ENCODE measurements around the gene EMILIN2.

Gene EMILIN2

DNA sequence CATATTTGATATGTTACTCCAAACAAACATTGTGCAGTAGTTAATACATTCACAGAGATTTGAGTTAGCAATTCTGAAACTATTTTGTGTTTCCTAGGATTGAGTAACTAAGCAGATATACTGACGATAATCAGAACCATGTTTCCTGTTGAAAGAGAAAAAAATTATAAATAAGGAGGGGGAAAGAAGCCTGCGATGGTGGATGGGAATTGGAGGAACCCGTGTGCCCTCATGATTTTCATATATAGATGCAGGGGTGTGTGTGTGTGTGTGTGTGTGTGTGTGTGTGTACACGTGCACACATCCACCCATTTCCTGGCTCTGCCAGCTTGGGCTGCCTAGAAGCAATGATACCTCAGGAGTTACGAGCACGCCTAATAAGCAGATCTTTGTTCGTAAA lies 109.2 kb downstream of the EMILIN2 start:
- peak; percentile 72 for DNase-seq (ENCODE audit: low read depth)

DNA sequence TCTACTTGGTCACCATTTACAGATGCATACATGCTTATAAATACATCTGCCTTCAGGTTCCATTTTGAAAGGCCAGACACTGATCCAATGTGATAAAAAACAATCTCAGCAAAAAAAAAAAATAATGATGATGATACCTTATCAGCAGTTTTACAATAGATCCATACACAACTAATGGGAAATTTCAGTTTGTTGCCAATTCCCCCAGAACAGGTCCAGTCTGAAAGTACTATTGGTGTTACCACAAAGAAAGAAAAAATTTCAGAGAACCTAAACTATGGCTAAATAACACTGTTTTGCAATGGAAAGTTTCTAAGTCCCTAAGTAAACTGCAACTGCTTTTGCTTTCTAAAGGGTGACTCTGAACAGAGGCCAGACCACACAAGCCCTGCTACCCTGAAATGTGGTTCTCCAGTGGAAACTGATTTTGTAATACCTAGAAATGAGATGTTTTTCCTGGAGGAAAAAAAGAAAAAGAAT lies 112.1 kb downstream of the EMILIN2 start:
- peak; percentile 93 for DNase-seq (ENCODE audit: low read depth)

DNA sequence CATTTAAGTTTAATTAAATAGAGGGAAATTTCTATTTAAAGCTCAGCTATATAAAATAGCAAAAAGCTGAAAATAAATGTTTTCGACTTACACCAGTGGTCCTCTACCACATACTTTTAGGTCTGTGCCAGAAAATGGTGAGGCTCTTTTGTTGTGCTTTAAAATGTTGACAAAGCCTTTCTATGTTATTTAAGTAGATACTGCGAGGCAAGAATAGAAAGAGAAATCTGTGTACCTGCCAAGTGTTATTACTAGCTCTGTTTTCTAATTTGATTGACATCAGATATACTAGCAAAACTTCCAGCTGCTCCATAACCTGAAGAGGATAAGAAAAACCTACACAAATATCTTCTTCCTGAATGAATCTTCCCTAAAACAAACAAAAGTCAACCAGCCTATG lies 112.5 kb downstream of the EMILIN2 start:
- DNase-seq (ENCODE audit: low read depth), result no peak

DNA sequence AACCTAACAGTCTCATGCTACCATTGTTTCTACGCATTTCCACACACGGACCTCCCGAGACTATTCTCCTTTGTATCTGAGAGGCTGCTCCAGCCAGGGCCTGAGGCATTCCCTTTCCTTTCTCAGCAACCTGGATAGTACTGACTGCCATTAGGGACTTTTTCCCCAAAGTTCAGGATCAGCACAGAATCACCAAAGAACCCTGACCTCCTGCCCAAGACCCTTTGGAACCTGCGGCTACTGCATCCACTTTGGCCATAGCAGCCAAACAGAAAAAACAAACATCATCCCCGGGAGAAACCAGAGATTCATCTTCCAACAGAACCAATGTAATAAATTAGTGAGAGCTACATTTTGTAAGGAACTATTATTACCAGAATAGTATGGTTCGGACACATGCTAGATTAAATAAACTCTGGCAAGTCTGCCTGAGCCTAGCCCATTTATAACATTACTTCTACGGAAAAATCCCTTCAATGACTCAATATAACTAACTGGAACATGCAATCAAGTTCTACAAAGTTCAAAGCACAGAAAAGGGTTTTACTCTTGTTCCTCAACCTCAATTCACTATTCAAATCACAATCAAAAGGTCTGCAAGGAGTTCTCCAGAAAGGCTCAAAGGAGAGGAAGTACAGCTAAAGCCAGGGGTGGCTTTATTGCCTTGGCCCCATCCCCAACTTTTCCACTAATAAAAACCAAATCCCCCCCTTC lies 114.3 kb downstream of the EMILIN2 start:
- DNase-seq (ENCODE audit: low read depth), result peak; percentile 32

DNA sequence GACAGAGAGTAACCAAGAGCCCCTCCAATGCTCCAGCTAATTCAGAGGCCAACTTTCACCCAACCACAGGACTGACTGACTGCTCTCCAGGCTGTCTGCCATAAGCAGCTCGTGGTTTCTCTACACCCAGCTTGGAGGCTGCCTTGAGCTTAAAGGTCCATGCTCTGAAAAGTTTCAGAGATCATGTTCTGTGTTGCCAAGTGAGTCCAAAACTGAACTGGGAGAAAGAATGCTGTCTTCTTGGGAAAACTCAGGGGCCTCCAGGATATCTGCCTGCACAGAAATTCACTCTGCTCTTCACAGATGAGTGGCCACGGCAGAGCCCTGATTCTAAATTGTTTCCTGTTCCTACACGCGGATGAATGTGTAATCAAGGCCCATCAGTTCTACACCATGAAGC lies 115.0 kb downstream of the EMILIN2 start:
- peak; percentile 68 for DNase-seq (ENCODE audit: low read depth)

DNA sequence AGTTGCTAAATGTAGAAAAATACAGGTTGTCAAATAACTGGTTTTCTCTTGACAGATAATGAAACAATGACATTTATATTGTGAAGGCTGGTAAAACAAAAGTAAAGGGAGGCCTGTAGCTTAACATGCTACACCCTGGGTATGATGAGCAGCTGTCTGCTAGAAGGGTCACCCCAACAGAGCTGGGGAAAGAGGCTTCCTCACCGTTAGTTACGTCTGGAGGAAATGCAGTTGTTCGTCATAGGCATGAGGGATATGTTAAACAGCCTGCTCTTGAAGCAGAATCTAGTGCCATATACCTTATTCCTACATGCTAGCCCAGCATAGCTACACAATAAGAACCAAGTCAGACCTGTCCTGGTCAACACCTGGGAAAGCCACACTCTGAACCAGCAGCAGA lies 116.2 kb downstream of the EMILIN2 start:
- no peak for DNase-seq (ENCODE audit: low read depth)

DNA sequence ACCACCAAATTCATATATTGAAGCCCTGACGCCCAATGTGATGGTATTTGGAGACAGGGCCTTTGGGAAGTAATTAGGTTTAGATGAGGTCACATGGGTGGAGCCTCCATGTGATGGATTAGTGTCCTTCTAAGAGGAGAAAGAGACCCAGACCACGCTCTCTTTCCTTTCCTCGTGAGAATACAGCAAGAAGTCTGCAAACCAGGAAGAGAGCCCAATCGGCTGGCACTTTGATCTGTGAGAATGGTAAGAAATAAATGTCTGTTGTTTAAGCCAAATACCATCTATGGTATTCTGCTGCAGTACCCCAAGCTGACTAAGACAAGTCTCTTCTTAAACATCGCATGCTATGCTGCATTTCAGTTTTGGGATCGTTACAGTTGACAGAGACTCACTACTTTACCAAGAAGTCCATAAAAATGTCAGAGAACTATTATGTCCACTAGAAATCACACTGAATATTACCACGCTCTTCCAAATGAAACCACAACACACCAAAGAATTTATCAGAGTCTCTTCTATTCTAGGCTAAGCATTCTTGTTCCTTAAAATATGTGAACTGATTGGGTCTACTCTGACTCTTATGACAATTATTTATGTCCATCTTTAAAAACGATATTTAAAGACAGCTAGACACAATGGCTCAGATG lies 117.7 kb downstream of the EMILIN2 start:
- DNase-seq (ENCODE audit: low read depth), result no peak

Data from iris pigment epithelial cell (primary cell).